NCI-H510A treated with DMSO at 0.1 percent for 48 hours (cell line): ENCODE data around the gene PLA2G15.

Experiments used
- DNase-seq: peaks from one replicate; lab custom pipeline; 2025; lab: John Stamatoyannopoulos, UW

Gene PLA2G15

GRCh38 chr16:68298907-68299561 is 53.9 kb downstream of the PLA2G15 start:
- no peak for DNase-seq

DNA sequence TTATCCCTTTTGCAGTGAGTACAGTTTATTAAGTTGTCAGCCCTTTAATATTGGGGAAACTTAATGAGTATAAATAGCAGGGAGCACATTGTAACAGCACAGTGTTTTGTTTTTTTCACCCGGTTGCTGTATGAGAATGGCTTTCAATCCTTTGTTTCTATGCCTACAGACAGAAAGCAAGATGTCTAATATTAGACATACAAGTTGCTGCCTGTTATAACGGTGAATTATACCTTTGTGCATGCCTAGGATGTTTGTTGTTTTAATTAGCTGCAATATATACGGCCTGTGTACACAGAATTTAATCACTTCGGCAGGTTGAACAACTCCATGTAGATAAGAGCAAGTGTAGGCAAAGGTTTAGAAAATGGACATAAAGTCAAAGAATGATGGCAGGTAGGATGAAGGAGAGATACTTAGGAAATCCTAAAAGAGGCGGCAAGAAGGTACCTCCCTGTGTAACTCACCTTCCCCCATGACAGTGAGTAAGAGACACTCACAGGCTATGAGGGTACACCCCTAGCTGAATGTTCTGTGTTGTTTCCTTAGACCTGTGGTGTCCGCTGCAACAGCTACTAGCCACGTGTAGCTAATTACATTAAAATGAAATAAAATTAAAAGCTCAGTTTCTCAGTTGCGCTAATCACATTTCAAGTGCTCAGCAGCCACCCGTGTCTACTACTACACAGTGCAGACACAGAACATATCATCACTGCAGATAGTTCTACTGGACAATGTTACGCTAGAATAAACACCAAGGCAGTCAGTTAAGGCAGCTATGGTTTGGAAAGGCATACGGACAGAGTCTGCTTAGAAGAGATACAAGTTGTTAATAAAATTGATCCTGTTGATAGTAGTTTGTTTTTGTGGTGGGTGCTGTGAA is 54.6 kb downstream of the PLA2G15 start:
- DNase-seq: no peak

- DNase-seq: no peak
These were observed 55.7 kb downstream of the PLA2G15 start for GRCh38 chr16:68300734-68301459.

- no peak for DNase-seq
These were observed 61.5 kb downstream of the PLA2G15 start for GRCh38 chr16:68306633-68307032.

DNA sequence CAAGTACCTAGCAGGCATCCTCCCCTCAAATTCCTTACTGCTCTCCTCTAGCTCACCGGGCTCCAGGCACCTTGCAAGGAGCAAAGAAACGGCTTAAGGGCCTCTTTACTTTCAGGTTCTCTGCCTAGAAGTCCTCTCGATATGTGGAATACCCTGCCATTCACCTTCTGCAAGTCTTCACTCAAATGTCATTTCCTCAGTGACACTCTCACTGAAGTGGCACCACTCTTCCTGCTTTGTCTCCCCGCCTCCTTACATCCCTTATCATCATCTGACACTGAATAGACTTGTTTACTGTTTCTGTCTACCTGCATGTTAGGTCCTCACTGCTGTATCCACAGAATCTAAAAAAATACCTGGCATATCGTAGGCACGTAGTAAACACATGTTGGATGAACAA is 64.6 kb downstream of the PLA2G15 start:
- DNase-seq: no peak

GRCh38 chr16:68310437-68310773 is 65.2 kb downstream of the PLA2G15 start:
- peak; percentile 42 for DNase-seq
